Measurements from ENCODE around the gene POLR2J2.
"Not testable (repeated sequence)": the region's sequence is repeated elsewhere in the genome, so short reads cannot be mapped to it uniquely, and the experiment has no call there.

POLR2J2 gene

DNA sequence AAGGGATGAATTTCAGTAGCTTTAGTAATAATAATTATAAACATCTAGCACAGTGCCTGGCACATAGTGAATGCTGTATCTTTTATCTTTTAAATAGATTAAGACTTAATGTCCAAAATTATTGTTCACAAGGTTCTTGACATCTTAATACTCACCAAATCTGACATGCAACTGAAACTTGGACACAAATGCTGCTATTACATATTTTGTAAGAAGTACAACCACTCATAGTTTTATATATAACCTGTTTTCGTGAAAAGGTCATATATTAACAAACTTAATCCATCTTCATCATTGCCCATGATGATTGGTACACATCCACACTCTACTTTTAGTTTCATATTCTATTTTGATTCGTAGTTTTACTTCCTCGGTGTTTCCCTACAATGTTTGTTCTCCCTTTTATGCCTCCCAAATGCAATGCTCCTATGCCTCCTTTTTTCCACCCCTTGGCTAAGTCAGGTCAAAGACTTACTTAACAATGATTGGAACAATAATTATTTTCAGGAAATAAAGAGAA, 23.6 kb upstream of the POLR2J2 start:
- H3K27me3 ChIP-seq (ENCODE audit: control insufficient read depth, insufficient read depth, low read length); H3K9me3 ChIP-seq (ENCODE audit: control insufficient read depth, insufficient read depth, low read length); DNase-seq (ENCODE audit: low read depth, low spot score); H3K4me1 ChIP-seq (ENCODE audit: control insufficient read depth, insufficient read depth, low read length); H3K36me3 ChIP-seq (ENCODE audit: control insufficient read depth, insufficient read depth, low read length); H3K27ac ChIP-seq (ENCODE audit: low read length); H3K4me3 ChIP-seq (ENCODE audit: low read length): not testable (repeated sequence)
- WGBS (ENCODE audit: insufficient coverage, insufficient read length), result no CpG with 5 or more reads among the region's 3 CpGs

GRCh38 chr7:102694008-102694407, 22.5 kb upstream of the POLR2J2 start:
- H3K36me3 ChIP-seq (ENCODE audit: control insufficient read depth, insufficient read depth, low read length); H3K27me3 ChIP-seq (ENCODE audit: control insufficient read depth, insufficient read depth, low read length); H3K4me3 ChIP-seq (ENCODE audit: low read length); DNase-seq (ENCODE audit: low read depth, low spot score); H3K4me1 ChIP-seq (ENCODE audit: control insufficient read depth, insufficient read depth, low read length); H3K27ac ChIP-seq (ENCODE audit: low read length); H3K9me3 ChIP-seq (ENCODE audit: control insufficient read depth, insufficient read depth, low read length): not testable (repeated sequence)
- WGBS (ENCODE audit: insufficient coverage, insufficient read length), result no CpG with 5 or more reads among the region's 2 CpGs

GRCh38 chr7:102690602-102691001, 19.1 kb upstream of the POLR2J2 start:
- H3K27me3 ChIP-seq (ENCODE audit: control insufficient read depth, insufficient read depth, low read length); H3K4me3 ChIP-seq (ENCODE audit: low read length); H3K9me3 ChIP-seq (ENCODE audit: control insufficient read depth, insufficient read depth, low read length); H3K27ac ChIP-seq (ENCODE audit: low read length); H3K4me1 ChIP-seq (ENCODE audit: control insufficient read depth, insufficient read depth, low read length); DNase-seq (ENCODE audit: low read depth, low spot score); H3K36me3 ChIP-seq (ENCODE audit: control insufficient read depth, insufficient read depth, low read length): not testable (repeated sequence)
- WGBS (ENCODE audit: insufficient coverage, insufficient read length), result no CpG with 5 or more reads among the region's 6 CpGs

- not testable (repeated sequence) for H3K4me3 ChIP-seq (ENCODE audit: low read length); H3K9me3 ChIP-seq (ENCODE audit: control insufficient read depth, insufficient read depth, low read length); H3K36me3 ChIP-seq (ENCODE audit: control insufficient read depth, insufficient read depth, low read length); DNase-seq (ENCODE audit: low read depth, low spot score); H3K4me1 ChIP-seq (ENCODE audit: control insufficient read depth, insufficient read depth, low read length); H3K27ac ChIP-seq (ENCODE audit: low read length); H3K27me3 ChIP-seq (ENCODE audit: control insufficient read depth, insufficient read depth, low read length)
- no CpG with 5 or more reads among the region's 74 CpGs for whole genome bisulfite sequencing (ENCODE audit: insufficient coverage, insufficient read length)
Observed at GRCh38 chr7:102689436-102690282, 18.2 kb upstream of the POLR2J2 start.

DNA sequence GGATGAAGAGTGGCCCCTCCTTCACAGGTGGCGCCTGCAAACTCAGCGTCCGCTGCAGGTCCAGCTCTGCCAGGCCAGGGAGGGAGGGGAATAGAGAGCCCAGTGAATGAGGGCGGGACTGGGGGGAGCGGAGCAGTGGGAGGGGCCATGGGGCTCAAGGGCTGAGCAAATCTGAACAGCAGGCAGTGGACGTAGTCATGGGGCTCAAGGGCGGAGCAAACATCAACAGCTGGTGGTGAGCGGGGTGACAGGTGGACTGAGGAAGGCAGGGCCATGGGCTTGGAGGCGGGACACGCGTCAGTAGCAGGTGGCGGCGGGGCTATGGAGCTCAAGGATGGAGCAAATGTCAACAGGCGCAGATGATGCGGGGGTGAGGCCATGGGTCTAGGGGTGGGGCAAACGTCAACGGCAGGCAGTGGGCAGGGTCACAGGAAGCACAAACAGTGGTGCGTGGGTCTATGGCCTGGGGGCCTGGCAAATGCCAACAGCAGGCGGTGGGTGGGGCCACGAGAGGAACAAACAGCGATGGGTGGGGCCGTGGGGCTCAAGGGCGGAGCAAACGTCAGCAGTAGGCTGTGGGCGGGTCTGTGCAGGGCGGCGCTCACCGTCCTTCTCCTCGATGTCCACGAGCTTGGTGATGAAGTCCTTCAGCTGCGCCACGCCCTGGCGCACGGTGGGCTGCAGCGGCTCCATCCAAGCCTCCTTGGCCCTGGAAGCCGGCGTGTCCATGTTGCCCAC, 17.0 kb upstream of the POLR2J2 start:
- not testable (repeated sequence) for H3K27me3 ChIP-seq (ENCODE audit: control insufficient read depth, insufficient read depth, low read length); H3K9me3 ChIP-seq (ENCODE audit: control insufficient read depth, insufficient read depth, low read length); H3K36me3 ChIP-seq (ENCODE audit: control insufficient read depth, insufficient read depth, low read length); H3K4me3 ChIP-seq (ENCODE audit: low read length); H3K4me1 ChIP-seq (ENCODE audit: control insufficient read depth, insufficient read depth, low read length); DNase-seq (ENCODE audit: low read depth, low spot score); H3K27ac ChIP-seq (ENCODE audit: low read length)
- WGBS (ENCODE audit: insufficient coverage, insufficient read length), result no CpG with 5 or more reads among the region's 37 CpGs

DNA sequence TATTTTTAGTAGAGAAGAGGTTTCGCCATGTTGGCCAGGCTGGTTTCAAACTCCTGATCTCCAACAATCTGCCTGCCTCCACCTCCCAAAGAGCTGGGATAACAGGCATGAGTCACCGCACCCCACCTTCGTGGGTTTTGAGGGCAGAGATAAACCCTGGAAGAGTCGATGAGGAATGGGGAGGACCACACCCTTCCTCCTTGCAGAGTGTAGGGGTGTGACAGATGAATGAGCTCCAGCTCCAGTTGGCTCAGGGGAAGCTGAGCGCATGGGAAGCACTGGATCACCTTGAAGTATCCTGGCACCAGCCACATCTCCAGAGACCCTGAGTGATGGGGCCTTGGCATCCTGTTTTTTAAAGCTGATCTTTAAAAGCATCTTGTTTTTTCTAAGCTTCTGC, 11.1 kb upstream of the POLR2J2 start:
- no CpG with 5 or more reads among the region's 5 CpGs for WGBS (ENCODE audit: insufficient coverage, insufficient read length)
- not testable (repeated sequence) for DNase-seq (ENCODE audit: low read depth, low spot score); H3K4me3 ChIP-seq (ENCODE audit: low read length); H3K36me3 ChIP-seq (ENCODE audit: control insufficient read depth, insufficient read depth, low read length); H3K27ac ChIP-seq (ENCODE audit: low read length); H3K4me1 ChIP-seq (ENCODE audit: control insufficient read depth, insufficient read depth, low read length); H3K27me3 ChIP-seq (ENCODE audit: control insufficient read depth, insufficient read depth, low read length); H3K9me3 ChIP-seq (ENCODE audit: control insufficient read depth, insufficient read depth, low read length)

- H3K4me1 ChIP-seq (ENCODE audit: control insufficient read depth, insufficient read depth, low read length); H3K4me3 ChIP-seq (ENCODE audit: low read length); DNase-seq (ENCODE audit: low read depth, low spot score); H3K36me3 ChIP-seq (ENCODE audit: control insufficient read depth, insufficient read depth, low read length); H3K9me3 ChIP-seq (ENCODE audit: control insufficient read depth, insufficient read depth, low read length); H3K27me3 ChIP-seq (ENCODE audit: control insufficient read depth, insufficient read depth, low read length); H3K27ac ChIP-seq (ENCODE audit: low read length): not testable (repeated sequence)
- whole genome bisulfite sequencing (ENCODE audit: insufficient coverage, insufficient read length), result no CpG with 5 or more reads among the region's 5 CpGs
Observed at GRCh38 chr7:102680780-102681179, 9.3 kb upstream of the POLR2J2 start.

DNA sequence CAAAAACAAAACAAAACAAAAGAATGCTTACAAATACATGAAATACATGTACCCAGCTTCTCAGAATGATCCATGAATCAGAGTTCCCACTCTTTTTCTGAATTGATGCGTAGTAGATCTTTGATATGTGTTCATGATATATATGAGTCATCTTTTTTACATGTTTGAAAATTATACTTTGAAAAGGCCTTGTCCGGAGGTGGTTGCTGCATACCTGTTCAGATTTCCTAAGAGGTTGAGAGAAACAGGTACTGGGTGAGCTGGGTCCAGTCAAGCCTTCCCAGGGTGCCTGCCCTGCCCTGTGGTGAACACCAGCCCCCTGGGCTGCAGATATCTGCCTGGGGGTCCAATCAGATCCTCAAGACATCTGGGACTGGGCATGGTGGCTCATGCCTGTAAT, 4.1 kb upstream of the POLR2J2 start:
- H3K27me3 ChIP-seq (ENCODE audit: control insufficient read depth, insufficient read depth, low read length); H3K27ac ChIP-seq (ENCODE audit: low read length); H3K9me3 ChIP-seq (ENCODE audit: control insufficient read depth, insufficient read depth, low read length); H3K4me1 ChIP-seq (ENCODE audit: control insufficient read depth, insufficient read depth, low read length); DNase-seq (ENCODE audit: low read depth, low spot score); H3K4me3 ChIP-seq (ENCODE audit: low read length); H3K36me3 ChIP-seq (ENCODE audit: control insufficient read depth, insufficient read depth, low read length): not testable (repeated sequence)
- WGBS (ENCODE audit: insufficient coverage, insufficient read length), result no CpG with 5 or more reads among the region's 2 CpGs

DNA sequence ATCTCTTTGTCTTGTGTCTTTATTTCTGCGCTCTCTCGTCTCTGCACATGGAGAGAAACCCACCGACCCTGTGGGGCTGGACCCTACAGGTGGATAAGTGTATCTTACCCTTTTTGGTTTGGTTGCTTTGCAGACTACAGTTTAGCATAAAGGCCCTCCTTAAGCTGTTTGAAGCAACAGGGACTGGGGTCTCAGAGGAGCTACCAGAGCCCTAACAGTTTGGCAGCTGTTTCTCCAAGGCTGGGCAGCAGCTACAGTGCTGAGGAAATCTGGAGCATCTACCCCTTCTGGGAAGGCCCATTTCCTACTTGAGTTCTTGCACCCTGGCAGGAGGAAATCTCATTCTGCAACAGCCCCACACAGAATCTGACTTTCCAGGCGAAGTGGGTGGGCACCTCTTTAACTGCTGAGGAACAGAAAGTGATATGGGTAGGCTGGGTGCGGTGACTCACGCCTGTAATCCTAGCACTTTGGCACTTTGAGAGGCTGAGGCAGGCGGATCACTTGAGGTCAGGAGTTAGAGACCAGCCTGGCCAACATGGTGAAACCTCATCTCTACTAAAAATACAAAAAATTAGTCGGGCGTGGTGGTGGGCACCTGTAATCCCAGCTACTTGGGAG, 2.1 kb upstream of the POLR2J2 start:
- not testable (repeated sequence) for H3K4me1 ChIP-seq (ENCODE audit: control insufficient read depth, insufficient read depth, low read length); H3K27me3 ChIP-seq (ENCODE audit: control insufficient read depth, insufficient read depth, low read length); H3K27ac ChIP-seq (ENCODE audit: low read length); H3K4me3 ChIP-seq (ENCODE audit: low read length); DNase-seq (ENCODE audit: low read depth, low spot score); H3K36me3 ChIP-seq (ENCODE audit: control insufficient read depth, insufficient read depth, low read length); H3K9me3 ChIP-seq (ENCODE audit: control insufficient read depth, insufficient read depth, low read length)
- no CpG with 5 or more reads among the region's 9 CpGs for WGBS (ENCODE audit: insufficient coverage, insufficient read length)

DNA sequence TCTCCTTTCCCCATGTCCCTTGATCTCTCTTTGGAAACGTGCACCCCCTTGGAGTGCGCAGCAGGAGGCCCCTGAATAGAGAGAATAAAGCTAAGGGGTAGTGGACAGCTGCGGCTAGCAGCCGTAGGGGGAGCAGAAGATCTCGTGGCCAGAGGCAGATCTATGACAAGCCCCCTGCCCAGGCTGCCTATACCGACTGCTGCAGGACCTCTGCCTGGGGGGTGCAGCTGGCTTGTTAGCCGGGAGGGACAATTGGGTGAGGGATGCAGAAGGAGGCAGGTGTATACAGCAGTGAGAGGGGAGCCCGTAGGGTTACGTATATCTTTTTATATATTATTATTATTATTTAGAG, 469 bp upstream of the POLR2J2 start:
- H3K9me3 ChIP-seq (ENCODE audit: control insufficient read depth, insufficient read depth, low read length); H3K27me3 ChIP-seq (ENCODE audit: control insufficient read depth, insufficient read depth, low read length); DNase-seq (ENCODE audit: low read depth, low spot score); H3K36me3 ChIP-seq (ENCODE audit: control insufficient read depth, insufficient read depth, low read length); H3K4me3 ChIP-seq (ENCODE audit: low read length); H3K27ac ChIP-seq (ENCODE audit: low read length); H3K4me1 ChIP-seq (ENCODE audit: control insufficient read depth, insufficient read depth, low read length): not testable (repeated sequence)
- WGBS (ENCODE audit: insufficient coverage, insufficient read length), result no CpG with 5 or more reads among the region's 9 CpGs
